ENCODE measurements around the gene NLRP7.

GRCh38 chr19:54949412-54949811, 2.1 kb upstream of the NLRP7 start:
- TF ChIP-seq CTCF (conservative IDR thresholded peaks at IDR 0.05; ENCODE audit: low read length) (no peak), EZH2phosphoT487 (IDR thresholded peaks at IDR 0.05; ENCODE audit: borderline replicate concordance, low read depth, low read length) (no peak)
